Fibroblast of lung (primary cell): ENCODE measurements around the gene RTN3. TPM values are rescaled to one million over a fixed set of nuclear protein-coding genes. Genes with fewer than 3 reads are reported as not detected.

Experiments
- DNase-seq, 2 donors: peaks; one replicate each; pipeline versions ENCODE4 v3.0.0 to v3.0.0-alpha.2; 2010; ENCODE audit warnings: low read depth in 2 of 2
- H2AFZ ChIP-seq: 2 replicates; pipeline ENCODE4 v1.5.1; 2012; ENCODE audit warnings: low read length, control low read depth, inconsistent platforms
- H3K27ac ChIP-seq: 2 replicates; pipeline ENCODE4 v1.5.1; 2011; ENCODE audit warnings: low read length, control low read depth; ENCODE audit not compliant: insufficient read depth
- H3K27me3 ChIP-seq: 2 replicates; pipeline ENCODE4 v1.5.1; 2011; ENCODE audit warnings: mild to moderate bottlenecking, low read length; ENCODE audit not compliant: control insufficient read depth, insufficient read depth
- H3K36me3 ChIP-seq: 2 replicates; pipeline ENCODE4 v1.5.1; 2011; ENCODE audit warnings: low read length; ENCODE audit not compliant: control insufficient read depth, insufficient read depth
- H3K4me1 ChIP-seq: 2 replicates; pipeline ENCODE4 v1.5.1; 2011; ENCODE audit warnings: low read length; ENCODE audit not compliant: control insufficient read depth, insufficient read depth; ENCODE audit errors: extremely low read depth
- H3K4me2 ChIP-seq: 2 replicates; pipeline ENCODE4 v1.5.1; 2011; ENCODE audit warnings: low read length, control low read depth; ENCODE audit not compliant: insufficient read depth; ENCODE audit errors: extremely low read depth
- H3K4me3 ChIP-seq, 4 experiments: fragments of 200-600 bp in 1 of 4; sonication (generic) in 1 of 4; replicated peaks in 1 of 4; 2 replicates each; pipeline ENCODE4 v1.5.1; 2011 to 2016; ENCODE audit warnings: low read length in 4 of 4, low read depth in 3 of 4, mild to moderate bottlenecking in 3 of 4, control low read depth in 2 of 4, inconsistent platforms in 1 of 4, mixed read lengths in 1 of 4; ENCODE audit not compliant: insufficient read depth in 1 of 4; ENCODE audit errors: control extremely low read depth in 1 of 4
- H3K79me2 ChIP-seq: 2 replicates; pipeline ENCODE4 v1.5.1; 2012; ENCODE audit warnings: mild to moderate bottlenecking, low read length, inconsistent platforms; ENCODE audit not compliant: control insufficient read depth, insufficient read depth
- H3K9ac ChIP-seq: 2 replicates; pipeline ENCODE4 v1.5.1; 2011; ENCODE audit warnings: mild to moderate bottlenecking, low read length, control low read depth; ENCODE audit not compliant: insufficient read depth
- H3K9me3 ChIP-seq: 2 replicates; pipeline ENCODE4 v1.5.1; 2012; ENCODE audit warnings: low read depth, low read length; ENCODE audit not compliant: control insufficient read depth, insufficient read depth
- H4K20me1 ChIP-seq: 2 replicates; pipeline ENCODE4 v1.5.1; 2011; ENCODE audit warnings: low read length; ENCODE audit not compliant: control insufficient read depth, insufficient read depth; ENCODE audit errors: extremely low read depth
- CTCF ChIP-seq, 2 donors: IDR thresholded peaks in 1 of 2; conservative IDR thresholded peaks in 1 of 2; 1 replicate in 1 of 2; 2 replicates in 1 of 2; pipeline ENCODE4 v1.5.1; 2011 to 2012; ENCODE audit warnings: low read length in 2 of 2, control low read depth in 1 of 2, inconsistent platforms in 1 of 2, low read depth in 1 of 2, mild to moderate bottlenecking in 1 of 2
- EZH2 ChIP-seq: IDR thresholded peaks from 2 replicates; pipeline ENCODE4 v1.5.1; 2012; ENCODE audit warnings: low read length, control low read depth, mild to moderate bottlenecking; ENCODE audit errors: missing control alignments
- polyA plus RNA-seq, 2 donors: library from polyadenylated mRNA; depleted of rRNA in 1 of 2; stranded (reverse) in 1 of 2; unstranded in 1 of 2; fragments of >200 nt; gene quantifications; 2 replicates each; pipeline ENCODE4 v1.2.1, GENCODE V29; 2011 to 2012; ENCODE audit warnings: missing spikeins in 1 of 2
- total RNA-seq: library from RNA; depleted of rRNA; stranded (reverse); fragments of >200 nt; gene quantifications from 2 replicates; pipeline ENCODE4 v1.2.1, GENCODE V29; 2014

Gene RTN3
- total and polyA plus RNA-seq, 2 donors (not counting 1 experiment from before 2014, with no cell fraction given) = 93.3 to 167 TPM

- Histone ChIP-seq H3K27ac (peak overlapping the region; percentile 65), H3K36me3 (peaks cover 2% of the 10 kb centered on the region), H3K4me1 (peaks cover 27% of the 10 kb centered on the region), H3K9ac (no peak overlapping the region), H4K20me1 (no peaks in the 10 kb centered on the region), H2AFZ (no peak overlapping the region), H3K27me3 (no peaks in the 10 kb centered on the region), H3K4me2 (peak overlapping the region; percentile 61), H3K9me3 (no peaks in the 10 kb centered on the region), H3K4me3 (no peak overlapping the region), H3K79me2 (peaks cover 77% of the 10 kb centered on the region)
- TF ChIP-seq EZH2 (no peak), CTCF (conservative IDR thresholded peaks at IDR 0.05 in 1 of 2, IDR thresholded peaks at IDR 0.05 in 1 of 2; ENCODE audit: low read depth in 1 of 2, low read length in 2 of 2) (no peak)
- DNase-seq = peak; percentile 53 to 93
Measured at GRCh38 chr11:63666874-63667273, 14.4 kb upstream of the RTN3 start.

GRCh38 chr11:63667995-63668795 is 13.1 kb upstream of the RTN3 start:
- H3K4me1 ChIP-seq = peaks cover 20% of the 10 kb centered on the region
- H3K36me3 ChIP-seq = peaks cover 2% of the 10 kb centered on the region
- no peaks in the 10 kb centered on the region for H3K27me3 ChIP-seq
- TF ChIP-seq CTCF (conservative IDR thresholded peaks at IDR 0.05 in 1 of 2, IDR thresholded peaks at IDR 0.05 in 1 of 2; ENCODE audit: low read depth in 1 of 2, low read length in 2 of 2) = no peak
- TF ChIP-seq EZH2 = no peak
- H3K79me2 ChIP-seq = peaks cover 64% of the 10 kb centered on the region
- H3K9me3 ChIP-seq = no peaks in the 10 kb centered on the region
- peak overlapping the region; percentile 54 for H3K4me2 ChIP-seq
- no peak overlapping the region for H3K9ac ChIP-seq
- H3K27ac ChIP-seq = peak overlapping the region; percentile 81
- no peaks in the 10 kb centered on the region for H4K20me1 ChIP-seq
- H3K4me3 ChIP-seq = peak overlapping the region in 3 of 4 experiments; percentile 21 to 78 (median 27)
- no peak overlapping the region for H2AFZ ChIP-seq
- DNase-seq = peak; percentile 96 to 97

- peak overlapping the region; percentile 90 for H3K9ac ChIP-seq
- no peaks in the 10 kb centered on the region for H4K20me1 ChIP-seq
- H3K27ac ChIP-seq = peak overlapping the region; percentile 82
- no peak for DNase-seq
- no peaks in the 10 kb centered on the region for H3K9me3 ChIP-seq
- peaks cover 45% of the 10 kb centered on the region for H3K79me2 ChIP-seq
- peaks cover 2% of the 10 kb centered on the region for H3K36me3 ChIP-seq
- no peaks in the 10 kb centered on the region for H3K27me3 ChIP-seq
- TF ChIP-seq CTCF (conservative IDR thresholded peaks at IDR 0.05 in 1 of 2, IDR thresholded peaks at IDR 0.05 in 1 of 2; ENCODE audit: low read depth in 1 of 2, low read length in 2 of 2) = no peak
- TF ChIP-seq EZH2 = no peak
- peak overlapping the region; percentile 49 to 90 (median 72) for H3K4me3 ChIP-seq
- peak overlapping the region; percentile 88 for H3K4me2 ChIP-seq
- H2AFZ ChIP-seq = no peak overlapping the region
- peaks cover 18% of the 10 kb centered on the region for H3K4me1 ChIP-seq
Measured at GRCh38 chr11:63670096-63670432, 11.2 kb upstream of the RTN3 start.
